ENCODE results near the gene RAET1G. TPM values are rescaled to one million over a fixed set of nuclear protein-coding genes. Genes with fewer than 3 reads are reported as not detected.

The RAET1G gene
- total and polyA plus RNA-seq, 2 donors (not counting 3 experiments of a cell fraction or from before 2014, with no cell fraction given): 1.6 to 2.1 TPM

DNA sequence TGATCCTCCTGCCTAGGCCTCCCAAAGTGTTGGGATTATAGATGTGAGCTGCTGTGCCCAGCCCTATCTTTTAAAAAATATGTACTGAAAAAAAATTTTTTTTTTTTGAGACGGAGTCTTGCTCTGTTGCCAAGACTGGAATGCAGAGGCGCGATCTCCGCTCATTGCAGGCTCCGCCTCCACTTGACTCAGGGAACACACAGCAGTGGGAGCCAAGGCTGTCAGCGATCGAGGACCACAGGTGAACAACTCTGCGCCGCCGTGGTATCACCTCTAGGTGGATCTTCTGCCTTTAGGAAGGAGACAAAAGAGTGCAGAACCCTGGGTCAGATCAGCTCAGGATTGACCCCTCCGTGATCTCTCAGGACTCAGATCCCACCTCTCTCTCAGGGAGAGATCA, 38.7 kb downstream of the RAET1G start:
- no peaks in the 10 kb centered on the region for H4K20me1 ChIP-seq (replicated peaks; ENCODE audit: control insufficient read depth, extremely low read depth, insufficient read depth, low read length)
- TF ChIP-seq FOS (IDR thresholded peaks at IDR 0.05; ENCODE audit: borderline replicate concordance, insufficient read depth, low read length): no peak
- TF ChIP-seq, protein P1, sequence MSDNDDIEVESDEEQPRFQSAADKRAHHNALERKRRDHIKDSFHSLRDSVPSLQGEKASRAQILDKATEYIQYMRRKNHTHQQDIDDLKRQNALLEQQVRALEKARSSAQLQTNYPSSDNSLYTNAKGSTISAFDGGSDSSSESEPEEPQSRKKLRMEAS (IDR thresholded peaks at IDR 0.05; ENCODE audit: insufficient read depth, insufficient read length): no peak
- TF ChIP-seq, protein P2, sequence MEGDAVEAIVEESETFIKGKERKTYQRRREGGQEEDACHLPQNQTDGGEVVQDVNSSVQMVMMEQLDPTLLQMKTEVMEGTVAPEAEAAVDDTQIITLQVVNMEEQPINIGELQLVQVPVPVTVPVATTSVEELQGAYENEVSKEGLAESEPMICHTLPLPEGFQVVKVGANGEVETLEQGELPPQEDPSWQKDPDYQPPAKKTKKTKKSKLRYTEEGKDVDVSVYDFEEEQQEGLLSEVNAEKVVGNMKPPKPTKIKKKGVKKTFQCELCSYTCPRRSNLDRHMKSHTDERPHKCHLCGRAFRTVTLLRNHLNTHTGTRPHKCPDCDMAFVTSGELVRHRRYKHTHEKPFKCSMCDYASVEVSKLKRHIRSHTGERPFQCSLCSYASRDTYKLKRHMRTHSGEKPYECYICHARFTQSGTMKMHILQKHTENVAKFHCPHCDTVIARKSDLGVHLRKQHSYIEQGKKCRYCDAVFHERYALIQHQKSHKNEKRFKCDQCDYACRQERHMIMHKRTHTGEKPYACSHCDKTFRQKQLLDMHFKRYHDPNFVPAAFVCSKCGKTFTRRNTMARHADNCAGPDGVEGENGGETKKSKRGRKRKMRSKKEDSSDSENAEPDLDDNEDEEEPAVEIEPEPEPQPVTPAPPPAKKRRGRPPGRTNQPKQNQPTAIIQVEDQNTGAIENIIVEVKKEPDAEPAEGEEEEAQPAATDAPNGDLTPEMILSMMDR (IDR thresholded peaks at IDR 0.05; ENCODE audit: extremely low read depth in 1 of 2, insufficient read depth in 1 of 2, low read depth in 1 of 2, low read length in 2 of 2): no peak
- no peak for TF ChIP-seq POLR2AphosphoS5 (IDR thresholded peaks at IDR 0.05; ENCODE audit: insufficient read depth, low read depth, low read length)
- no peak for TF ChIP-seq EZH2 (IDR thresholded peaks at IDR 0.05; ENCODE audit: borderline replicate concordance, low read depth, low read length, severe bottlenecking)
- TF ChIP-seq MYC (IDR thresholded peaks at IDR 0.05; ENCODE audit: low read depth, low read length): no peak
- TF ChIP-seq GATA2 (IDR thresholded peaks at IDR 0.05; ENCODE audit: insufficient read depth, insufficient read length, low read depth, low read length): no peak
- no peak for TF ChIP-seq JUN (IDR thresholded peaks at IDR 0.05; ENCODE audit: borderline replicate concordance, insufficient read depth, insufficient read length, low read depth)
- no peak for TF ChIP-seq POLR2A (IDR thresholded peaks at IDR 0.05; ENCODE audit: low read depth, low read length)
- BruUV-seq (replicated peaks): no TSS peak
- ChIA-PET CTCF (no interaction called here), POLR2A (no interaction called here)
- H3K36me3 ChIP-seq (ENCODE audit: control insufficient read depth in 2 of 2, extremely low read depth in 1 of 2, insufficient read depth in 2 of 2, low read length in 2 of 2): no peaks in the 10 kb centered on the region
- H2AFZ ChIP-seq (ENCODE audit: low read depth, low read length): no peak overlapping the region
- dilution Hi-C loops (cut with MboI; ENCODE audit: extremely low pct_ligation_motif_present, low sequenced_read_pairs) (no loop called here), intact Hi-C loops (cut with micrococcal nuclease) (no loop called here)
- no peak overlapping the region for H3K4me2 ChIP-seq (ENCODE audit: insufficient read depth, low read length)
- H3K9me1 ChIP-seq (replicated peaks; ENCODE audit: control insufficient read depth, extremely low read depth, insufficient read depth, low read length): no peaks in the 10 kb centered on the region
- no peaks in the 10 kb centered on the region for H3K9me3 ChIP-seq (replicated peaks; ENCODE audit: control insufficient read depth, insufficient read depth, low read length)
- no peaks in the 10 kb centered on the region for H3K4me1 ChIP-seq (ENCODE audit: control insufficient read depth, extremely low read depth, insufficient read depth, low read length)
- no peak overlapping the region for H3K4me3 ChIP-seq (replicated peaks in 1 of 3; ENCODE audit: insufficient read depth in 1 of 3, low read depth in 1 of 3, low read length in 3 of 3)
- H3K27ac ChIP-seq (ENCODE audit: insufficient read depth, low read depth, low read length): no peak overlapping the region
- no peak overlapping the region for H3K9ac ChIP-seq (replicated peaks; ENCODE audit: extremely low read depth, insufficient read depth, low read length)
- no peaks in the 10 kb centered on the region for H3K79me2 ChIP-seq (ENCODE audit: control insufficient read depth, insufficient read depth, low read length)
- no peak for FAIRE-seq
- no peak for DNase-seq (ENCODE audit: low read depth, low spot score)
- H3K27me3 ChIP-seq (ENCODE audit: control insufficient read depth in 2 of 2, insufficient read depth in 2 of 2, low read length in 2 of 2): peaks cover 0 to 5% of the 10 kb centered on the region in 2 experiments

Measured in endothelial cell of umbilical vein (primary cell).